SK-N-SH treated with all-trans-retinoic acid at 6 μM for 48 hours (cell line): Measurements from ENCODE around the gene LRRC9.

Source experiments
- ARNTL ChIP-seq: fragments of 450-650 bp; formaldehyde crosslinking; IDR thresholded peaks from 2 replicates; pipeline ENCODE4 v1.5.0; 2020; ENCODE audit warnings: low read depth, mild to moderate bottlenecking, moderate library complexity, borderline replicate concordance
- BACH2 ChIP-seq: fragments of 250-450 bp; sonication (Bioruptor Pico); IDR thresholded peaks from 2 replicates; pipeline ENCODE4 v1.9.0; 2021; ENCODE audit warnings: mild to moderate bottlenecking, borderline replicate concordance
- CREB5 ChIP-seq: fragments of 250-450 bp; sonication (Bioruptor Pico); IDR thresholded peaks from 2 replicates; pipeline ENCODE4 v1.5.1; 2020; ENCODE audit warnings: low read depth, mild to moderate bottlenecking, moderate library complexity
- CSDC2 ChIP-seq: fragments of 250-450 bp; sonication (Bioruptor Pico); IDR thresholded peaks from 2 replicates; pipeline ENCODE4 v1.5.0; 2020; ENCODE audit warnings: mild to moderate bottlenecking, moderate library complexity
- CSRNP3 ChIP-seq: fragments of 250-450 bp; sonication (Bioruptor Pico); IDR thresholded peaks from 2 replicates; pipeline ENCODE4 v1.5.1; 2021; ENCODE audit warnings: mild to moderate bottlenecking, moderate library complexity
- ESRRG ChIP-seq: fragments of 250-450 bp; sonication (Bioruptor Pico); IDR thresholded peaks from 2 replicates; pipeline ENCODE4 v1.6.1; 2021; ENCODE audit warnings: mild to moderate bottlenecking
- GLIS3 ChIP-seq: fragments of 250-450 bp; sonication (Bioruptor Pico); IDR thresholded peaks from 2 replicates; pipeline ENCODE4 v1.5.0; 2020; ENCODE audit warnings: mild to moderate bottlenecking, moderate library complexity
- ISL1 ChIP-seq: fragments of 250-450 bp; sonication (Bioruptor Pico); IDR thresholded peaks from 2 replicates; pipeline ENCODE4 v2.1.2; 2022; ENCODE audit warnings: mild to moderate bottlenecking, moderate library complexity
- RARB ChIP-seq: fragments of 250-450 bp; sonication (Bioruptor Pico); IDR thresholded peaks from 2 replicates; pipeline ENCODE4 v1.8.0; 2021; ENCODE audit warnings: mild to moderate bottlenecking, moderate library complexity
- ZFP30 ChIP-seq: fragments of 450-650 bp; formaldehyde crosslinking; IDR thresholded peaks from 2 replicates; pipeline ENCODE4 v1.5.0; 2022; ENCODE audit warnings: mild to moderate bottlenecking, moderate library complexity
- ZNF70 ChIP-seq: fragments of 450-650 bp; formaldehyde crosslinking; IDR thresholded peaks from 2 replicates; pipeline ENCODE4 v1.5.0; 2020; ENCODE audit warnings: mild to moderate bottlenecking, moderate library complexity
- ZNF8 ChIP-seq: fragments of 450-650 bp; formaldehyde crosslinking; IDR thresholded peaks from 2 replicates; pipeline ENCODE4 v1.5.0; 2020; ENCODE audit warnings: mild to moderate bottlenecking, moderate library complexity
- TF ChIP-seq, protein P1 (sequence below): fragments of 250-450 bp; sonication (Bioruptor Pico); IDR thresholded peaks from 2 replicates; pipeline ENCODE4 v1.8.0; 2020; ENCODE audit warnings: mild to moderate bottlenecking, moderate library complexity, borderline replicate concordance
- TF ChIP-seq, protein P2 (sequence below): fragments of 250-450 bp; sonication (Bioruptor Pico); IDR thresholded peaks from 2 replicates; pipeline ENCODE4 v1.8.0; 2021; ENCODE audit warnings: low read depth, mild to moderate bottlenecking, moderate library complexity, borderline replicate concordance

- TF ChIP-seq, protein P1, sequence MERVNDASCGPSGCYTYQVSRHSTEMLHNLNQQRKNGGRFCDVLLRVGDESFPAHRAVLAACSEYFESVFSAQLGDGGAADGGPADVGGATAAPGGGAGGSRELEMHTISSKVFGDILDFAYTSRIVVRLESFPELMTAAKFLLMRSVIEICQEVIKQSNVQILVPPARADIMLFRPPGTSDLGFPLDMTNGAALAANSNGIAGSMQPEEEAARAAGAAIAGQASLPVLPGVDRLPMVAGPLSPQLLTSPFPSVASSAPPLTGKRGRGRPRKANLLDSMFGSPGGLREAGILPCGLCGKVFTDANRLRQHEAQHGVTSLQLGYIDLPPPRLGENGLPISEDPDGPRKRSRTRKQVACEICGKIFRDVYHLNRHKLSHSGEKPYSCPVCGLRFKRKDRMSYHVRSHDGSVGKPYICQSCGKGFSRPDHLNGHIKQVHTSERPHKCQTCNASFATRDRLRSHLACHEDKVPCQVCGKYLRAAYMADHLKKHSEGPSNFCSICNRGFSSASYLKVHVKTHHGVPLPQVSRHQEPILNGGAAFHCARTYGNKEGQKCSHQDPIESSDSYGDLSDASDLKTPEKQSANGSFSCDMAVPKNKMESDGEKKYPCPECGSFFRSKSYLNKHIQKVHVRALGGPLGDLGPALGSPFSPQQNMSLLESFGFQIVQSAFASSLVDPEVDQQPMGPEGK (CRISPR knock-in tag), result no peak
- no peak for TF ChIP-seq GLIS3 (CRISPR knock-in tag)
- no peak for TF ChIP-seq CREB5 (CRISPR knock-in tag)
- TF ChIP-seq, protein P2, sequence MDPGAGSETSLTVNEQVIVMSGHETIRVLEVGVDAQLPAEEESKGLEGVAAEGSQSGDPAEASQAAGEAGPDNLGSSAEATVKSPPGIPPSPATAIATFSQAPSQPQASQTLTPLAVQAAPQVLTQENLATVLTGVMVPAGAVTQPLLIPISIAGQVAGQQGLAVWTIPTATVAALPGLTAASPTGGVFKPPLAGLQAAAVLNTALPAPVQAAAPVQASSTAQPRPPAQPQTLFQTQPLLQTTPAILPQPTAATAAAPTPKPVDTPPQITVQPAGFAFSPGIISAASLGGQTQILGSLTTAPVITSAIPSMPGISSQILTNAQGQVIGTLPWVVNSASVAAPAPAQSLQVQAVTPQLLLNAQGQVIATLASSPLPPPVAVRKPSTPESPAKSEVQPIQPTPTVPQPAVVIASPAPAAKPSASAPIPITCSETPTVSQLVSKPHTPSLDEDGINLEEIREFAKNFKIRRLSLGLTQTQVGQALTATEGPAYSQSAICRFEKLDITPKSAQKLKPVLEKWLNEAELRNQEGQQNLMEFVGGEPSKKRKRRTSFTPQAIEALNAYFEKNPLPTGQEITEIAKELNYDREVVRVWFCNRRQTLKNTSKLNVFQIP, result no peak
- no peak for TF ChIP-seq RARB (CRISPR knock-in tag)
- no peak for TF ChIP-seq ARNTL (CRISPR knock-in tag)
- TF ChIP-seq ZNF8 (CRISPR knock-in tag), result no peak
- TF ChIP-seq ZFP30 (CRISPR knock-in tag), result no peak
- no peak for TF ChIP-seq BACH2 (CRISPR knock-in tag)
- no peak for TF ChIP-seq CSDC2 (CRISPR knock-in tag)
- no peak for TF ChIP-seq ISL1 (CRISPR knock-in tag)
- TF ChIP-seq ESRRG (CRISPR knock-in tag), result no peak
- no peak for TF ChIP-seq CSRNP3
- no peak for TF ChIP-seq ZNF70 (CRISPR knock-in tag)
Measured at GRCh38 chr14:59897757-59898383, 22.1 kb upstream of the LRRC9 start.
